AG09309 (cell line): ENCODE measurements around the gene RCOR1.
"Not testable (repeated sequence)": the region's sequence is repeated elsewhere in the genome, so short reads cannot be mapped to it uniquely, and the experiment has no call there.

ENCODE experiments used
- DNase-seq: peaks from one replicate; pipeline ENCODE4 v3.0.0-alpha.2; 2010; ENCODE audit warnings: low read depth
- H3K4me3 ChIP-seq: 2 replicates; pipeline ENCODE4 v1.5.1; 2011; ENCODE audit warnings: mild to moderate bottlenecking, low read depth, low read length, moderate library complexity; ENCODE audit not compliant: control insufficient read depth
- TF ChIP-seq, protein P1 (sequence below): IDR thresholded peaks from 2 replicates; pipeline ENCODE4 v1.5.1; 2011; ENCODE audit warnings: mild to moderate bottlenecking, low read depth, low read length, inconsistent platforms; ENCODE audit not compliant: insufficient read depth, control insufficient read depth; ENCODE audit errors: missing control alignments

The RCOR1 gene

DNA sequence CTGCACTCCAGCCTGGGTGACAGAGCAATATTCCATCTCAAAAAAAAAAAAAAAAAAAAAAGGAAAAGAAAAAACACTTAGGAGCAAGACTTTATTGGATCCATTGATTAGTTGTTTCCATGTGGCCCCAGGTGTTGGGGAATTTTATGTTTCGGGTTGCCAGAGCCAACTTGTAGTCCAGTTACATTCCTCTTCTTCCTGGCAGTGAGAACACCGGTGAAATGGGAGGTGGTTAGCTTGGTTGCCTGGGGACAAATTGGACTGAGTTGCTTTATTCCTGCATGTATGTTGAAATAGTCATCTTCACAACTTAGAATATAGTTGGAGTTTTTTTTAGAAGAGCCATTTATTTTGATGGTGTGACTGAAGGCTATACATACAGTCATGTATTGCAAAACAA, 12.6 kb downstream of the RCOR1 start:
- no peak overlapping the region for H3K4me3 ChIP-seq
- TF ChIP-seq, protein P1, sequence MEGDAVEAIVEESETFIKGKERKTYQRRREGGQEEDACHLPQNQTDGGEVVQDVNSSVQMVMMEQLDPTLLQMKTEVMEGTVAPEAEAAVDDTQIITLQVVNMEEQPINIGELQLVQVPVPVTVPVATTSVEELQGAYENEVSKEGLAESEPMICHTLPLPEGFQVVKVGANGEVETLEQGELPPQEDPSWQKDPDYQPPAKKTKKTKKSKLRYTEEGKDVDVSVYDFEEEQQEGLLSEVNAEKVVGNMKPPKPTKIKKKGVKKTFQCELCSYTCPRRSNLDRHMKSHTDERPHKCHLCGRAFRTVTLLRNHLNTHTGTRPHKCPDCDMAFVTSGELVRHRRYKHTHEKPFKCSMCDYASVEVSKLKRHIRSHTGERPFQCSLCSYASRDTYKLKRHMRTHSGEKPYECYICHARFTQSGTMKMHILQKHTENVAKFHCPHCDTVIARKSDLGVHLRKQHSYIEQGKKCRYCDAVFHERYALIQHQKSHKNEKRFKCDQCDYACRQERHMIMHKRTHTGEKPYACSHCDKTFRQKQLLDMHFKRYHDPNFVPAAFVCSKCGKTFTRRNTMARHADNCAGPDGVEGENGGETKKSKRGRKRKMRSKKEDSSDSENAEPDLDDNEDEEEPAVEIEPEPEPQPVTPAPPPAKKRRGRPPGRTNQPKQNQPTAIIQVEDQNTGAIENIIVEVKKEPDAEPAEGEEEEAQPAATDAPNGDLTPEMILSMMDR: no peak
- no peak for DNase-seq

DNA sequence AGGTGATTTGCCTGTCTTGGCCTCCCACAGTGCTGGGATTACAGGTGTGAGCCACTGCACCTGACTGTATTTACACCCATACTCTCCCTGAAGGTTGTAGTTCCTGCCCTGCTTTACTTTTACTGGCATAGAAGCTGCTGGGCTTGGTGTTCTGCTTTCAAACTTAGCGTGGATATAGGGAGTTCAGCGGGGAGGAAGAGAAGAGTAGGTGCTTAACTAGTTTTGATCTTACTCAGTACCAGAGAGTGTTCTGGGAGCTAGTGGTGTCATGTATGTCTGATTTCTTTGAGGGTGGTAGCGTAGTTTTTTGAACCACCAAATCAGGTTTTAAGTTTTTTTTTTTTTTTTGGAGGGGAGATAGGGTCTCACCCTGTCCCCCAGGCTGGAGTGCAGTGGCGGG, 13.8 kb downstream of the RCOR1 start:
- TF ChIP-seq, protein P1: no peak
- DNase-seq: no peak
- no peak overlapping the region for H3K4me3 ChIP-seq

DNA sequence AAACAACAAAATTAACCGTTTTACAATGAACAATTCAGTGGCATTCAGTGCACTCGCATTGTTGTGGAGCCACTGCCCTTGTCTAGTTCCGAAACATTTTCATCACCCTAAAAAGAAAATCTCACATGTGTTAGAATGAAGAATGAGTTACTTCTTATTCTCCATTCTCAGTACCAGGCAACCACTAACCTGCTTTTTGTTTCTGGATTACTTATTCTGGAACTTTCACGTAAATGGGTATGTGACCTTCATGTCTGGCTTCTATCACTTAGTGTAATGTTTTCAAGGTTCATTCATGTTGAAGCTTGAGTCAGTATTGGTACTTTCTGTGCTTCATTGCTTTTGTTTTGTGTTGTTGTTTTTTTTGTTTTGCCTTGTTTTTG, 15.6 kb downstream of the RCOR1 start:
- no peak for DNase-seq
- TF ChIP-seq, protein P1: no peak
- H3K4me3 ChIP-seq: no peak overlapping the region

DNA sequence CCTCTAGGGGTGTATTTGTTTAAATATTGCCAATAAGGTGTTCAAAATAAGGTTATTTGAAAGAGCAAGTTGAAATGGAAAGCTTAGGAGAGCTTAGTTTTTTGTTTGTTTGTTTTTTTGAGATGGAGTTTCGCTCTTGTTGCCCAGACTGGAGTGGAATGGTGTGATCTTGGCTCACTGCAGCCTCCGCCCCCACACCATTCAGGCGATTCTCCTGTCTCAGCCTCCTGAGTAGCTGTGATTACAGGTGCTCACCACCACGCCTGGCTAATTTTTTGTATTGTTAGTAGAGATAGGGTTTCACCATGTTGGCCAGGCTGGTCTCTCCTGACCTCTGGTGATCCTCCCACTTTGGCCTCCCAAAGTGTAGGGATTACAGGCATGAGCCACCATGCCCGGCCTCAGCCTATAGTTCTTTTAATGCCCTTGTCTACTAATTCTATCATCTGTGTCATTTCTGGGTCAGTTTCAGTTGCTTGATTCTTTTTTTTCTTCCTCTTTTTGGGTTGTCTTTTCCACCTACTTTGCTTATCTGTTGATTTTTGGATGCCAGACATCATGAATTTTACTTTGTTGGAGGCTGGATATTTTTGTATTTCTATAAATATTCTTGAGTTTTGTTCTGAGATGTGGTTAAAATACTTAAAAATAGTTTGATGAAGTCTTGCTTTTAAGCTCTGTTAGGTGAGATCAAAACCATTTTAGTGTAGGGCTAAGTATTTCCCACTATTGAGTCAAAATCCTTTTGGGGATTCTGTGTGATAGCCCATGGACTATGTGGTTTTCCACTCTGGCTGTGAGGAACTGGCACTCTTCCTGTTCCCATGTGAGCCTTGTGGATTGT, 18.7 kb downstream of the RCOR1 start:
- TF ChIP-seq, protein P1: no peak
- no peak overlapping the region for H3K4me3 ChIP-seq
- no peak for DNase-seq

DNA sequence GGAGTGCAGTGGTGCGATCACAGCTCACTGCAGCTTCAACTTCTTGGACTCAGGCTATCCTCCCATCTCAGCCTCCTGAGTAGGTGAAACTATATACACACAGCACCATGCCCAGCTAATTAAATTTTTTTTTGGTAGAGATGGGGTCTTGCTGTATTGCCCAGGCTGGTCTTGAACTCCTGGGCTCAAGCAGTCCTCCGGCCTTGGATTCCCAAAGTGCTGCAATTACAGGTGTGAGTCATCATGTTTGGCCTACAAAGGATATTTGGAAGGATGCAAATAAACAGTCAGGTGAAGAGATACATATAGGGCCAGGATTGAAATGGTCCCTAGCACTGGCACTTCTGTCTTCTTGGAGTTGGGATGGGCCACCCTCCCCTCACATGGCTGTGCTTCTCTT, 23.9 kb downstream of the RCOR1 start:
- TF ChIP-seq, protein P1: no peak
- H3K4me3 ChIP-seq: no peak overlapping the region
- no peak for DNase-seq

DNA sequence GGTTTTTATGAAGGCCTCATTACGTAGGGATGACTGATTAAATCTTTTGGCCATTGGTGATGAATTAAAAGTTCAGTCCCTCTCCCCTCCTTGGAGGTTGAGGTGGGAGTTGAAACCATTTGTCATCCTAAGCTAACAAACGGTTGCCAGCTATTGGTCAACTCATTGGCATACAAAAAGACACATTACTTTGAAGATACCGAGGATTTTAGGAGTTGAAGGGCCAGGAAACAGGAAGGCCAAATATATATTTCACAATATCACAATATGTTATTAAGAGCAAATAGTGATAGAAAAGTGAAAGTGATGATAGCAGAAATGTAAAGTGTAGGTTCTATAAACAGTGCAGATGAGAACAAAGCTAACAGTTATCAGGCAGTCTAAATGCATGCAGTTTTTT, 24.4 kb downstream of the RCOR1 start:
- H3K4me3 ChIP-seq: no peak overlapping the region
- TF ChIP-seq, protein P1: no peak
- DNase-seq: no peak

DNA sequence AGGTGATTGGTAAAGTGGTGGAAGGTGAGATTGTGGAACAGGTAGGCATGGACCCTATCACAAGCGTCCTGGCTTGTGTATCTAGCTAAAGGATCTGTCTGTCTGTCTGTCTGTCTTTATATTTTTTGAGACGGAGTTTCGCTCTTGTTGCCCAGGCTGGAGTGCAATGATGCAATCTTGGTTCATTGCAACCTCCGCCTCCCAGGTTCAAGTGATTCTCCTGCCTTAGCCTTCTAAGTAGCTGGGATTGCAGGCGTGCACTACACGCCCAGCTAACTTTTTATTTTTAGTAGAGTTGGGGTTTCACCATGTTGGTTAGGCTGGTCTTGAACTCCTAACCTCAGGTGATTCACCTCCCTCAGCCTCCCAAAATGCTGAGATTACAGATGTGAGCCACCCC, 26.6 kb downstream of the RCOR1 start:
- H3K4me3 ChIP-seq, DNase-seq: not testable (repeated sequence)
